GM08714 (cell line): Measurements from ENCODE around the gene IGDCC3.

Source experiments
- H3K4me3 ChIP-seq: fragments of 200-500 bp; sonication (Bioruptor generic); 2 replicates; pipeline ENCODE4 v1.5.1; 2014; ENCODE audit warnings: mild to moderate bottlenecking, low read length, inconsistent platforms
- ZNF274 ChIP-seq: IDR thresholded peaks from 2 replicates; pipeline ENCODE4 v1.6.1; 2012; ENCODE audit warnings: mild to moderate bottlenecking, low read depth, low read length

IGDCC3 gene

DNA sequence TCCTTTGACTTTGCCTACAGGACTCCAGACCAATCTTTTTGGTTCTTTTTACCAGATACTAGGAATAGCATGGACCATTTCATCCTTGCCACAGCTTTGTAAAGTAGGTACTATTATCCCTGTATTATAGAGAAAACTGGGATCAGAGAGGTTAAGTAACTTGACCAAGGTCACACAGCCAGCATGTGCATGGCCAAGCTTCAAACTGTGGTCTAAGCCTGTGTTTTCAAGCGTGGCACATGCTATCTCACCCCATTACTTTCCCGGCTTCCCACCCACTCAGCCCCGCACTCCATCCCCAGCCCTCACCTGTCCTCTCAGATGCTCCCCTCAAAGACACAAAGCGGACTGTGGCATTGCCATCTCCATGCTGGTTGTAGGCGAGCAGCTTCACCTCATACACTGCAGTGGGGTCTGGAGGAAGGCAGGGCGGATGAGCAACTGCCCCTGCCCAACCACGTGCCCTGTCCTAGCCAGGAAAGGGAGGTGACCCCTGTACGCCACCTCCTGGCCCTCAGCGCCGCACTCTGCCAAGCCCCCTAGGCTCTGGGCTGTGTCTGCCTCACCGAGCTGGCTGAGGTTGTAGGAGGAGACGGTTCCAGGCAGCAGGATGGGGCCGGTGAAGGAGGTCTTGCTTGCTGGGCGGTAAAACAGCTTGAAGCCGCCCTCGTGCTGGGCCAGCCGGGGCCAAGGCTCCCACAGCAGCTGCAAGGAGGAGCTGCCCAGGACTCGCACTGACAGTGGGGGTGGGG lies 47.6 kb downstream of the IGDCC3 start:
- H3K4me3 ChIP-seq = no peak overlapping the region
- TF ChIP-seq ZNF274 = no peak

DNA sequence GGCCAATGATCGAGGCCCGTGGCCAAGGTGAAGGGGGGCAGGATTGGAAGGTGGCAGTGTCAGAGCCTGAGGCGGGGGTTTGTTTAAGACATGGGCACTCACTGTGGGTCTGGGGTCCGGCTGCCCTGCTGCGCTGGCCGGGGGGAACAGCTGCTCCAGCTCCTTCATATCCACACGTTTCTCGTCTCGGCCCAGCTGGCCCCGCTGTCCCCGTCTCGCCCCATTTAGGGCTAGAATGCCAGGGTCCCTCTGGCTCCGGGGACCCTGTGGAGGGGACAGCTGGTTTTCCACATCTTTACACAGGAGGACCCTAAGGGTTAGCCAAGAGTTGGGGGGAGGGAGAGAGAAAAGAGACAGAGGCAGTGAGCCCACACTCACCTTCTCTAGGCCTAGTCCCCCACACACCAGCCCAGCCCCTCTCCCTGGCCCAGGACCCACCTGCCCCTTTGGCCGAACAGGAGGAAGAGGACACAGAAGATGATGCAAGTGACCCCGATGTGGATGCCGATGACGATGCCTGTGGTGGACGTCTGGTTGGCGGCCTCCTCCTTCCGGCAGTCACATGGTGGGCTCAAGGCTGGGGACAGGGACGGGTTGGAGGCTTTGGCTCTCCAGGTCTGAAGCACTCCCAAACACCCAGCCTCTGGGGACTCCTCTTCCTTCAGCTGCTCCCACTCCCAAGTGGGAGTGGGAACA lies 48.4 kb downstream of the IGDCC3 start:
- H3K4me3 ChIP-seq = no peak overlapping the region
- TF ChIP-seq ZNF274 = no peak

DNA sequence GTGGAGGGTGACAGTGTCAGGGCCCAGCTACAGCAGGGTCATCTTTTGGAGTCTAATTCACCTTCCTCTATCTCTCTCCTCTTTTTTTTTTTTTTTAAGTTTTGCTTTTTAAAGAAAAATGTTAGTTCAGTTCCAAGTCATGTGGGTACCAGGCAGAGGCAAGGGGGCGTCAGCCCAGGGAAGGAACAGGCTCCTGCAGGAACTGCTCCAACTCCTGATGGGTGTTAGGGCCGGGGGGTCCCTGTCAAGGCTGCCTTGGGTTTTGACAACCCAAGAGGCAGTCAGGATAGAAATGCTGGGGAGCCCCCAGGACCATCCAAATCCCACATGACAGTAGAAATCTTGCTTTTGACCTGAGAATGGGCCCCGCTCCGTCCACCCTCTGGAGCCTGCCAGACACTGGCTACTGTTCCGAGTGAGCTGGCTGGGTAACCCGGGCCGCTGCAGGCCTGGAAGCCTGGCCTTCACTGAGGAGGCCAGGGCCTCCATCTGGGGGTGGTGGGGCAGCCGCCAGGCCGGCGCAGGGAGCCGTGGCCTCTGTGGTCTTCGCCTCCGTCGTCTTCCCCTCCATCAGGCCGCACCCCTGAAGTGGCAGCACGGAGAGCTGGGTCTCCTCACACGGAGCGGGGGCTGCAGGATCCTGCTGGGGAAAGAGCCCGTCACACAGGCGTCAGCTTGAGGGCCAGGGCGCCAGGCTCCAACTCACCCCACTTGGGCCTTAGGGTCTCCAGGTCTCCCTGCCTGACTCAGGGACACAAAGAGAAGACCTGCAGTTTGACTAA lies 49.1 kb downstream of the IGDCC3 start:
- TF ChIP-seq ZNF274 = no peak
- H3K4me3 ChIP-seq = no peak overlapping the region

- no peak overlapping the region for H3K4me3 ChIP-seq
- TF ChIP-seq ZNF274 = no peak
Measured at GRCh38 chr15:65327651-65328393, 50.0 kb downstream of the IGDCC3 start.

DNA sequence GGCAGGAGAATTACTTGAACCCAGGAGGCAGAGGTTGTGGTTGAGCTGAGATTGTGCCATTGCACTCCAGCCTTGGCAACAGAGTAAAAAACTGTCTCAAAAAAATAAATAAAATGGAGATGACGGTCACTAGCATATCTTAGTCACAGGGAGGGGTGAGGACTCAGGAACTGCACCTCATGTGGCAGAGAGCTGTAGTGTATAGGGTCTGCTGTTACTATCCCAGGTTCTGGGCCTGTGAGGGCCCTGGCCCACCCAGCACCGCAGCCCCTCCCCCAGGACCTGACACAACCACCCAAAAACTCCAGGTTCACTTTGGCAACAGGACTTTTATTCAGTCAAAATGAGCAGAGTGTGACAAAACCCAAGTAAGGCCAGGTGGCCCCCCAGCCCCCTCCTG lies 51.0 kb downstream of the IGDCC3 start:
- no peak overlapping the region for H3K4me3 ChIP-seq
- no peak for TF ChIP-seq ZNF274

DNA sequence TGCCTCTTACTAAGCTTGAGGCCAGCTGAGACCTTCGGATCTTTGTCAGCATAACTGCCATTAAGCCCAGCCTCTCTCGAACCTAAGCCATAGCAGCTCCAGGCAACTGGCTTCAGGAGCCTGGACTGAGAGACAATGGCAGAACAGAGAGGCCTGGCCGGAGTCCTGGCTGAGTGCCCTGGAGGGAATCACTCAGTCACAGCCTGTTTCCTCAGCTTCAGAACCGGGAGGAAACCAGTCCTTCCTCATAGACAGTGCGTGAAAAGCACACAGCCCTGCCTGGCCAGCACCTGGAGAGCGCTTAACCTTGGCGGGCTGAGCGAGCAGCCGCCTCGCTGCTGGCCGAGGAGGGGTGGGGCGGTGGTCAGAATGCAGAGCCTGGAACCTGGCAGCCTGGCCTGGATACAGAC lies 51.7 kb downstream of the IGDCC3 start:
- no peak for TF ChIP-seq ZNF274
- H3K4me3 ChIP-seq = no peak overlapping the region

DNA sequence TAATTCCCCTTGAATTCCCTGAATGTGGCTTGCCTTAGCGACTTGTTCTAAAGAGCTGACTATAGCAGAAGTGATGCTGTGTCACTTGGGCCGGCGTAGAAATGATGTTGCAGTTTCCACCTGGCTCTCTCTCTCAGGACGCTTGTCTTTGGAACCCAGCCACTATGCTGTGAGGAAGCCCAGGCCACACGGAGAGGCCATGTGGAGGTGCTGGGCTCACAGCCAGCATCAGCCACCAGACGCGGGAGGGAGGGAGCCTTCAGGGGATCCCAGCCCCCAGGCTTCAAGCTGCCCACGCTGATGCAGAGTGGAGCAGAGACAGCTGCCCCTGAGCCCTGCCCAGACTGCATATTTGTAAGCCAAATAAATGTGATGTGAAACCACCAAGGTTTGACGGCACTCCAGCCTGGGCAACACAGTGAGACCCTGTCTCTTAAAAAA lies 54.7 kb downstream of the IGDCC3 start:
- TF ChIP-seq ZNF274 = no peak
- H3K4me3 ChIP-seq = no peak overlapping the region

GRCh38 chr15:65318870-65319356 lies 58.9 kb downstream of the IGDCC3 start:
- TF ChIP-seq ZNF274 = no peak
- no peak overlapping the region for H3K4me3 ChIP-seq

DNA sequence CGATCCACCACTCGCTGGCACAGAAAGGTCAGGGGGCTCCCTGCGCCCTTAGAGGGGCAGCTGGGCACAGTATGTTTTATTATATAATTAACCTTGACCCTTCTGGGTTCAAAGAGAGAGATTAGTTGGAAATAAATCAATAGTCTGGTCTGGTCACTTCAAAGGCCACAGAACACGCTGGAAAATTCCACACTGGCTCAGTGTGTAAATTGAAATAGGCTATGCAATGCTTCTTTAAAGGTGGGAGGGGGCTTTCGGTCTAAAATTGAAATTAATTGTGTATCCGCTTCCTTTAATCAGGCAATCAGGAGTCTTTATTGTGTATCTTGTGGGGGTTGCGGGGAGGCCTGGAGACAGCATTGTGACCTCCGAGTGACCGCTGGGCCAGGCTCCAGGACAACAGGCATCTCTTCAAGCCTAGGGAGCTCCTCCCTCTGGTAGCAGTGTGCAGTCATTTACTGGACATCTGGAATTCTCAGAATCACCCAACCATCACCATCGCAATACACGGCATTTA lies 65.3 kb downstream of the IGDCC3 start:
- no peak overlapping the region for H3K4me3 ChIP-seq
- TF ChIP-seq ZNF274 = no peak

- TF ChIP-seq ZNF274 = no peak
- no peak overlapping the region for H3K4me3 ChIP-seq
Measured at GRCh38 chr15:65311760-65312159, 66.0 kb downstream of the IGDCC3 start.

DNA sequence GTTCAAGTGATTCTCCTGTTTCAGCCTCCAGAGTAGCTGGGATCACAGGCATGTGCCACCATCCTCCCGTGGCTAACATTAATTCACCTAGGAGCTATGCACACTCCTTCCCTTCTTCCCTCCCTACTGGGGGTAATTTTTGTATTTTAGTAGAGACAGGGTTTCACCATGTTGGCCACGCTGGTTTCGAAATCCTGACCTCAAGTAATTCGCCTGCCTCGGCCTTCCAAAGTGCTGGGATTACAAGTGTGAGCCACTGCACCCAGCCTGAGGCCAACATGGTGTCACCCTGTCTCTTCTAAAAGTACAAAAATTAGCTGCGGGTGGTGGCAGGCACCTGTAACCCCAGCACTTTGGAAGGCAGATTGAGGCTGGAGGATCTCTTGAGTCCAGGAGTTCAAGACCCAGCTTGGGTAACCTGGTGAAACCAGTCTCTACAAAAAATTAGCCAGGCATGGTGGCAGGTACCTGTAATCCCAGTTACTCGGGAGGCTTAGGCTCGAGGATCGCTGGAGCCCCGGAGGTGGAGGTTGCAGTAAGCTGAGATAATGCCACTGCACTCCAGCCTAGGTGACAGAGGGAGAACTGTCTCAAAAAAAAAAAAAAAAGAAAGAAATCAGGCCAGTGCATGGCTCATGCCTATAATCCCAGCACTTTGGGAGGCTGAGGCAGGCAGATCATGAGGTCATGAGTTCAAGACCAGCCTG lies 67.2 kb downstream of the IGDCC3 start:
- TF ChIP-seq ZNF274 = no peak
- no peak overlapping the region for H3K4me3 ChIP-seq

- TF ChIP-seq ZNF274 = no peak
- no peak overlapping the region for H3K4me3 ChIP-seq
Measured at GRCh38 chr15:65309882-65310418, 67.9 kb downstream of the IGDCC3 start.

GRCh38 chr15:65307978-65308377 lies 69.8 kb downstream of the IGDCC3 start:
- no peak for TF ChIP-seq ZNF274
- H3K4me3 ChIP-seq = no peak overlapping the region
